ENCODE results near the gene GPC5.
"Not testable (repeated sequence)": the region's sequence is repeated elsewhere in the genome, so short reads cannot be mapped to it uniquely, and the experiment has no call there.

GPC5 gene

DNA sequence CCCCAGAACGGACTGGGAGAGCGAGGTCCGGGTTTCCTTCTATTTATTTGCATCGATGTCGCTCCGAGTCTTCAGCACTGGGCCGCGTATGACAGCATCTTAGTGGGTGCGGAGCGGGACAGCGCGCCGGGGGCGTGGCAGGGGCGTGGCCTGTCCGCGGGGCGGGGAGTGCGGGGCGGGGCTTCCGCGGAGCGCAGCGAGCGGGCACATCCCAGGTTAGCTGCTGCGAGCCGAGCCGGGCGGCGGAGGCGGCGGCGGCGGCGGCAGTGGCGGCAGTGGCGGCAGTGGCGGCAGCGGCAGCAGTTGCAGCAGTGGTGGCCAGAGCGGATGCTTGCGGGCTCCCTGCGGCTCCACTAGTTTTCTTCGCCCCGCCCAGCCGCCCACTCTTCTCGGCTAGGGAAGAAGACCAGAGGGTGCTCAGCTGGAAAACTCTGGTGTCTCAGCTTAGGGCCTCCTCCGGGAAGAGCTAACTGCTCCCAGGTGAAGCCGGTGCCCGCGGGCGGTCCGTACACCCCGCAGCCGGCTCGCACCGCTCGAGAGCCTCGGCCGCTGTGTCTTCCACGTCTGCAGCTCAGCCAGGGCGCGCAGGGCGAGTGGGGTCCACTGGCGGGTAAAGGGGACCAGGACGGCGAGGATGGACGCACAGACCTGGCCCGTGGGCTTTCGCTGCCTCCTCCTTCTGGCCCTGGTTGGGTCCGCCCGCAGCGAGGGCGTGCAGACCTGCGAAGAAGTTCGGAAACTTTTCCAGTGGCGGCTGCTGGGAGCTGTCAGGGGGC is at the start of gene GPC5:
TSS of gene GPC5 (plus strand) at position 209 of the 776 bp plus-strand sequence.
- peak; percentile 80 to 84 for DNase-seq

GRCh38 chr13:91348906-91349435 is 49.5 kb upstream of the GPC5 start:
- peak; percentile 94 to 95 for DNase-seq

DNA sequence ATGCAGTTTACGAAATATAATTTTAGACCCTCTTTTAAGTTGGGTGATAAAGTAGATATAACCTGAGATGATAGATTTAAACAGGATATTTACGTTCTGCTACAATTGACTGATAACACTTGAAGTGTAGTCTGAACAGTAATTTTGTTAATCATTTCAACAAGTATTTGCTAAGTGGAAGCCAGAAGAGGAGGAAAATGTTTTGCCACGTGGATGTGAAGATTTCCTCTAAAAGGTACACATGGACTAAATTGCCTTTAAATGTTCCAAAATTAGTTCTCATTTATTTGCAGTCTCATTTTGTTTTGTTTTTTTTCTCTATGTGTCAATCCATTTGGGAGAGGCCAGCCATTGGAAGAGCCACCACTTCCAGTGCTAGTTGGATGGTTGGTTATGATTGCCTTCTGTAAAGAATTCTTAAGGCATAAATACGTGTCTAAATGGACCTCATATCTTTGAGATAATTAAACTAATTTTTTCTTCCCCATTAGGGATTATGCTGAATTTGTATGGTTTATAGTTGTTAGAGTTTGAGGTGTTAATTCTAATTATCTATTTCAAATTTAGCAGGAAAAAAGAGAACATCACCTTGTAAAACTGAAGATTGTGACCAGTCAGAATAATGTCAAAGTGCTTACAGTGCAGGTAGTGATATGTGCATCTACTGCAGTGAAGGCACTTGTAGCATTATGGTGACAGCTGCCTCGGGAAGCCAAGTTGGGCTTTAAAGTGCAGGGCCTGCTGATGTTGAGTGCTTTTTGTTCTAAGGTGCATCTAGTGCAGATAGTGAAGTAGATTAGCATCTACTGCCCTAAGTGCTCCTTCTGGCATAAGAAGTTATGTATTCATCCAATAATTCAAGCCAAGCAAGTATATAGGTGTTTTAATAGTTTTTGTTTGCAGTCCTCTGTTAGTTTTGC is 48.2 kb upstream of the GPC5 start:
- no peak for DNase-seq

DNA sequence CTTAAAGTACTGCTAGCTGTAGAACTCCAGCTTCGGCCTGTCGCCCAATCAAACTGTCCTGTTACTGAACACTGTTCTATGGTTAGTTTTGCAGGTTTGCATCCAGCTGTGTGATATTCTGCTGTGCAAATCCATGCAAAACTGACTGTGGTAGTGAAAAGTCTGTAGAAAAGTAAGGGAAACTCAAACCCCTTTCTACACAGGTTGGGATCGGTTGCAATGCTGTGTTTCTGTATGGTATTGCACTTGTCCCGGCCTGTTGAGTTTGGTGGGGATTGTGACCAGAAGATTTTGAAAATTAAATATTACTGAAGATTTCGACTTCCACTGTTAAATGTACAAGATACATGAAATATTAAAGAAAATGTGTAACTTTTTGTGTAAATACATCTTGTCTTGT is 47.3 kb upstream of the GPC5 start:
- DNase-seq: no peak

DNA sequence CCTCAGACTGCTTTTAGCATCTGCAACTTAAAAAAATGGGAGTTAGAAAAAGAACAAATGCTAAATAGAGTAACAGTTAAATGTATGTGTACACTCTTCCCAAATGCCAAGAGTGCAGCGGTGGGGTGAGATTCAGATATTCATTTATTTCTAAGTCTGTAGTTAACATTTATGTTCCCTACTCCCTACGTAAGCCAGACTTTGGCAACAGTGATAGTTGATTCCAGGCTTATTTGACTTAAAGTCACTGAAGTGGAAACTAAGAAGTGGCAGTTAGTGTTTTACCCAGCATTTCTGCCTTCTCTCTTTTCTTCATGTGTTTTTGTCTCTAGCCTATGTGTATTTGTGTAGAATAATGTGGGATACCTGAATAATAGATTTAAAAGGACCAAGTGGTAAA is 46.4 kb upstream of the GPC5 start:
- DNase-seq: no peak

- DNase-seq: not testable (repeated sequence)
Measured at GRCh38 chr13:91352891-91353290, 45.5 kb upstream of the GPC5 start.

GRCh38 chr13:91353494-91353893 is 44.9 kb upstream of the GPC5 start:
- no peak for DNase-seq

- DNase-seq: no peak
Measured at GRCh38 chr13:91355099-91355825, 43.2 kb upstream of the GPC5 start.

GRCh38 chr13:91355826-91356710 is 42.4 kb upstream of the GPC5 start:
- DNase-seq: no peak

DNA sequence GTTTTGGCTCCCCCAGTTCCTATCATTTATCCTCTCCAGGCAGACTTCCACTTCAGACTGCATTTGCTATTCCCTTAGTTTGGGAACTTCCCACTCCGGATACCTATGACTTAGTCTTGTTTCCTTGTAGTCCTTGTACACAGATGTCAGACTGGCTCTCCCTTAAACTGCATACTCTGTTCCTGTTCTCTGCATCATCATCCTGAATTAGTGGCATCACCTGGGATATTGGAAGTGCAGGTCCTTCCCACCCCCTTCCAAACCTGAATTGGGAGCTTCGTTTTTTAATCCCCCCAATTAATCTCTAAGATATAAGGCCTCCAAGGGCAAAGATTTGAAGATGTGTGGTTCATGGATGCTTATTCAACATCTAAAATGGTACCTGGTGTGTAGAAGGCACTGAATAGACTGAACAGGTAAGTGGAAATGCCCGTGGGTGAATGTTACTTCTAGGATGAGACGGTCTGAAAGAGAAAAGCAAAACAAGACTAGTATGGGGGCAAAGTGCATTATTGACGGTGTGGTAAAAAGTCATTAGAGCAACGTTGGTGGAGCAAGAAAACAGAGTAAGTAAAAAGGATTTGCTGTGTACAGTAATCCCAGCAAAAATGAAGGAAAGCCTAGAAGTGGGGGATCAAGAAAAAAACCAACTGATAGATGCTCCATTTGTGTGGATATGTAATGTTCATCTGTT is 41.4 kb upstream of the GPC5 start:
- DNase-seq: no peak

DNA sequence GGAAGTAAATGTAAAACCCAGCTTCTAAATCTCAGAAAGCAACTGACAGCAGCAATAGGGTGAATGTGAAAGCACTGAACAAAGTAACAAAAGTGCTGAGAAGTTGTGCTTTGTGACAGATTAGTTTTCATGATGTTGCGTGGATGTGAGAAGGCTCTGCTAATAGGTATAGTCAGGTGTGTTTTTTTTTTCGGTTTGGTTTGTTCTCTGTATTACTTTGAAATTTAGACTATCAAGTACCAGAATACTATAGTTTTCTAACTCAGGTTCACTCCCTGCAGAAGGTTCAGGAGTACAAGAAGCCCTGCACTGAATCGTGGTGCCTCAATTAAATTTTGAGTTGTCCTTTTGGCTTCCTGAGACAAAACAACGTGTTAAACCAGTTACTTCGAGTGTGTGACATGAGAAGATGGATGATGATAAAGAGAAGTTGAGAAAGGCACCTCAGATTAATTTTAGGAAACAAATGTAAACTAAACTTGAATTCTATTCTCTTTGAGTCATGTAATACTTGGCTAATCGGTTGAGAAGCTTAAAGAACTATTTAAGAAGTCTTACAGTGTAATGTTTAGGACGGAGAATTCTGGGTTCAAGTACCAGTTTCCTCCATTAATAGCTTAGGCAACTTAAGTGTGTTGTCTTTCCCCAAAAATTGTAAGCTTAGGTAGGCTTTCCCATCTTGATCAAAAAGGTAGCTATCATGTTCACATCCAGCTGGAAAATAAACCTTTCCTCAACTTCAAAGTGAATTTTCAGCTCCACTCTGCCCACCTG is 40.6 kb upstream of the GPC5 start:
- DNase-seq: no peak

DNA sequence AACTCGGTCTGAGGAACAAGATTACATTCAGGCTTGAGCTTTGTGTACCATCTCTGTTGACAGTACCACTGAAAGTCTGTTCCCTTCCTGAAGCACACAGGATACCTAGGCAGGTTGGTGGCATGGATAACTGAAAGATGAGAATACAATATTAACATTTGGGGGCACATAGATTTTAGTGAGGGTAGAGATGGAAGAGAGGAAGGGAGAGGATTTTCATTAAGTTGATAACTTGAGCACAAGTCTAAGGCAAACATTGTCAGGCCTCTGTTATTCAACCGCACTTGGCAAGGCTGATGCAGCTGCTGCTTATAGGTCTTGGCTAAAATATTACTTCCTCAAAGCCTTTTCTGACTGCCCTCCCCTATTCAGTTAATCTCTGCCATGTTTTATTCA is 40.0 kb upstream of the GPC5 start:
- DNase-seq: no peak

- DNase-seq: no peak
Measured at GRCh38 chr13:91359111-91359510, 39.3 kb upstream of the GPC5 start.

- DNase-seq: no peak
Measured at GRCh38 chr13:91359631-91360030, 38.8 kb upstream of the GPC5 start.

DNA sequence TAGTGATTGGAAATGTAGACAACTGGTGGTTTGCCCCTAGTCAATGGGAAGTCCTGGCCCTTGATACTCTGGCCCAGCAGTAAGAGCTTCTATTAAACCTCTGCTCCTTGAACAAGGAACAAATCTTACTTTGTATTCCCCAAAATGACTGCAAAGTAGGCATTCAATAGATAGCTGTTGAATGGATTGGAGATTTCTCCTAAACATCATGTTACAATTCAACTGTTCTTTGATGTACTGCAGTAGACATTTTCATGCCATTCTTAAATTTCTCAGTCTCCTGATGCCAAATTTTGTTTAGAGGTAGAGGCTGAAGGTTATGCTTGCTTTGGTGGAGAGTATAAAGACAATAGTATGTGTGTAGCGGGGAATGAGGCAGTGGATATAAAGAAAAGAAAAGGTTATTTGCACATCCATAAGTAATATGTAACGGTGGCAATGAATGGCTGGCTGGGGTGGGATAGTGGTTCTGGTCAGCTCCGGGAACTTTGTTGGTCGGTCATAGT is 38.1 kb upstream of the GPC5 start:
- no peak for DNase-seq

GRCh38 chr13:91361755-91362271 is 36.6 kb upstream of the GPC5 start:
- no peak for DNase-seq

DNA sequence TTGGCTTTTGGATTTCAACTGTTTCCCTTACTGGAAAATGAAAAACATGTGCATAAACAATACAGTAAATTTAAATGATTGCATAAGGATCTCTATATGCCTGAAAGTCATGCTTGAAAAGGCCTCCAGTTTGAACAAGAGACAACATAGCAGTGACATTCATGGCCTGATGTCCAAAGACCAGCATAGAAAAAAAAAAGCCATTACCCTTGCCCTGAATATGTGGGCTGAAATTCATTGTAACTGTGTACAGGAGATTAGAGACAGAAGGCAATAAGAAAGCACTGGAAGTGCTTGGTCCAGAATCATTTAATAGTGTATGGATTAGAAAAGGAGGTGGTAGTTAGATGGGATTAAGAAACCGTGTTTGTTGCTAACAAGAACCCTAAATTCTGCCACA is 35.5 kb upstream of the GPC5 start:
- DNase-seq: no peak

GRCh38 chr13:91368101-91368500 is 30.3 kb upstream of the GPC5 start:
- DNase-seq: no peak

DNA sequence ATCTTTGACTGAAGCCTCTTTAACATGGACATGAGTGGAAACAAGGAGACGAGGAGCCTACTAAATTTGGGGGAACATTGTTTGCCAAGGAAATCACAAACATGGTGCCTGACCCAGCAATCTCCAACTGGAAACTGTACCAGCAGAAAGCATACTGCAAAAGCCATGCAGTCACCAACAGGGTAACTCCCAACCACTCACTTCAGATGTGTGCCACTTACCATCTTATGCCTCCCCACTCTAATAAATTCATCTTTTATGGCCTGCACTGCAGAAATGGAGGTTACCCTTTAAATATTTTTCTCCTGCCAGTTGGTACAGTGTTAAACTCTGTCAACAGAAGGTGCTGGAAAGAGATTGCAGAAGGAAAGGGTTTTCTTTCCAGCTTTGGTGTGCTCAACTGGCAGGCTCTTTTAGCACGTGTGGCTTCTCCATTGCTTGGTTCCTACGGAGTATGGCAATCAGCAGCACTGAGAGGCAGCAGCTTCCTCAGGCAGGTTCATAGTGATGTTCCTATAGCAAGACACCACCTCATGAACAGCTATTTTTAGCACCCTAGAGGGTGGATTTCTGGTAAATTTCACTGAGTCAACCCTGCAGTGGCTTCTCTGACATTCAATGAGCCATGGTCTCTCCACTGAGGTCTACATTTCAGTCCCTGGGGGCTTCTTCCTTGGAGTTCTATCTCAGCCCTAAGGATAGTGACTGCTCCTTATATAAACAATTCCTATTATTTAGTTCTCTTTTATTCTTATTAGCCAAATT is 29.6 kb upstream of the GPC5 start:
- DNase-seq: no peak
